Aortic smooth muscle cell (primary cell): ENCODE measurements around the gene OOSP2. TPM values are rescaled to one million over a fixed set of nuclear protein-coding genes. Genes with fewer than 3 reads are reported as not detected.

ENCODE experiments used
- total RNA-seq: library from RNA; depleted of rRNA; stranded (reverse); fragments of >200 nt; gene quantifications from 2 replicates; pipeline ENCODE4 v1.2.3, GENCODE V29; 2014

Gene OOSP2, protein sequence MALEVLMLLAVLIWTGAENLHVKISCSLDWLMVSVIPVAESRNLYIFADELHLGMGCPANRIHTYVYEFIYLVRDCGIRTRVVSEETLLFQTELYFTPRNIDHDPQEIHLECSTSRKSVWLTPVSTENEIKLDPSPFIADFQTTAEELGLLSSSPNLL
- not detected in 2 replicates for total RNA-seq

DNA sequence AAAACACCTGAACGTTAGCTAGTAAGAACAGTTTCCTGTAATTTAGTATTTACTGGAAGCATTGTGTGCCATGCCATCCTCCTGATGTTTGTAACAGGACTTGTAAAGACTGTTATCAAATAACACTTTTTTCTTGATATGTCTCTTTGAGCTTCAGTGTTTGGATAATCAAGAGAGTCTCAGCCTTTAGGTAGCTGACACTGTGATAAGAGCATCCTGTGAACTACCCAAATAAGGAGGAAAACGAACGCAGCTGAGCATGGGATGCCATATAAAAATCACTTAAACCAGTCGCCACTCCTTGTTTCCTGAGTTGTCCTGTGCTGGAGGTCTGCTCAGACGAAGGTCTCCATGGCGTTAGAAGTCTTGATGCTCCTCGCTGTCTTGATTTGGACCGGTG, at the start of gene OOSP2:
Gene OOSP2, plus strand, starts transcription at position 301 of the 400 bp plus-strand sequence. Its CDS starts 51 bp downstream, at position 352.

DNA sequence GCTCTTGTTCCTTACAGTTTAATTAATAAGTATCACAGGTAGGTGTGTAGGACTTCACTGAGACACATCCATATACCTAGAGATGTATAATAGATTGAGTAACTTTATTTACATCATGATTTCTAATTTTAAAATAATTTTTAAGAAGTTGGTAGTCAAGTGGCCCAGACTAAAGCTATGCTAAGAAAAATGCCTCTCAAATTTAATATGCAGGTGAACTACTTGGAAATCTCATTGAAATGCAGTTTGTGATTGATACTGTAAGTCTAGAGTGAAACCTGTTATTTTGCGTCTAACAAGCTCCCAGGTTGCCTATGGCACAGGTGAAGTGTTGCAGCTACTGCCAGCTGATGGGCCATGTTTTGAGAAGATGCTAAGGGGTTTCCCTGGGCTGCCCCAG, 23.3 kb upstream of the OOSP2 start, which contains the start of gene OOSP4B:
Gene OOSP4B, plus strand, starts transcription at position 301 of the 400 bp plus-strand sequence.

DNA sequence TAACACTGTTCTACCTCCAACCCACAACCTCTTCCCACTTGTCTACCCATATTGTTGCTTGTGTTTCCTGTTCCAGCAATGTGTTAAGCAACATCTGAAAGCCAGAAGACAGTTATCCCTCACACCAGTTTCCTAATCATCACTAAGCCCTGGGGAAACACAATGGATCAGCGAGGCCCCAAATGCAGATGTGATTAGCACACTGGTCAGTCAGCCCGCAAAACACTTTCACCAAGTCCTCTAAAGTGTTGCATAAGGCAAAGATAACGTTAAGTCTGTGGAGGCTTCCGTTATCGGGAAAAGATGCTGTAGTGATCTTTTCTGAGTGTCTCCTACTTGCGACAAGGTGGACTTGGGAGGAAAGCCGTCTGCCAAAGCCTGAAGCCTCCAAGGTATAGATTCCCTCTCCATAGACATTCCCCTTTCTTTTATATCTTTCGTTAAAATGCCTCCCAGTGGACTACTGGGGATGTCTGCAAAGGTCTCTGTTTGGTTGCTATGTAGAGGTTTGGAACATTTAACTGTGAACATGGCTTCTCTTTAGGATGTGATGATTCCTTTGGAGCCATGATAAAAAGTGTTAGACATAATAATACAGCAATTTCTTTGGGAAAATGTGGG, 16.2 kb downstream of the OOSP2 start, which contains the start of gene MS4A3:
Gene MS4A3, plus strand, starts transcription at position 317 of the 621 bp plus-strand sequence. CDS start 4,496 bp downstream, outside the sequence.

DNA sequence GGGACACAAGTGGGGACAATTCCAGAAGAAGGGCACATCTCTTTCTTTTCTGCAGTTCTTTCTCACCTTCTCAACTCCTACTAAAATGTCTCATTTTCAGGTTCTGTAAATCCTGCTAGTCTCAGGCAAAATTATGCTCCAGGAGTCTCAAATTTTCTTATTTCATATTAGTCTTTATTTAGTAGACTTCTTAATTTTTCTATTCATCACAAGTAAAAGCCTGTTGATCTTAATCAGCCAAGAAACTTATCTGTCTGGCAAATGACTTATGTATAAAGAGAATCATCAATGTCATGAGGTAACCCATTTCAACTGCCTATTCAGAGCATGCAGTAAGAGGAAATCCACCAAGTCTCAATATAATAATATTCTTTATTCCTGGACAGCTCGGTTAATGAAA, 48.2 kb downstream of the OOSP2 start, which contains the start of gene MS4A2:
Gene MS4A2, plus strand, starts transcription at position 301 of the 400 bp plus-strand sequence. CDS start 102 bp downstream, outside the sequence.

Other genes starting within 250 kb of the OOSP2 start
- gene MRPL16, start 229.6 kb upstream of the OOSP2 start, total RNA-seq = 30.5 and 35.4 TPM in 2 replicates
- not detected in 2 replicates for gene CBLIF, start 194.9 kb upstream of the OOSP2 start, total RNA-seq
- under 0.01 TPM in 1 of 2 replicates, not detected in the other for gene TCN1, start 173.9 kb upstream of the OOSP2 start, total RNA-seq
- not detected in 2 replicates for gene OOSP3, start 161.6 kb upstream of the OOSP2 start, total RNA-seq
- gene OOSP1, start 102.0 kb upstream of the OOSP2 start, total RNA-seq = not detected in 2 replicates
- not detected in 2 replicates for gene OOSP4A, start 76.4 kb upstream of the OOSP2 start, total RNA-seq
- not detected in 2 replicates for gene OOSP4B, start 23.2 kb upstream of the OOSP2 start, total RNA-seq
- gene MS4A3, start 16.3 kb downstream of the OOSP2 start, total RNA-seq = not detected in 2 replicates
- gene MS4A2, start 48.3 kb downstream of the OOSP2 start, total RNA-seq = not detected in 2 replicates
- not detected in 2 replicates for gene MS4A6A, start 142.7 kb downstream of the OOSP2 start, total RNA-seq
- not detected in 2 replicates for gene MS4A4E, start 202.7 kb downstream of the OOSP2 start, total RNA-seq
- gene MS4A4A, start 240.3 kb downstream of the OOSP2 start, total RNA-seq = not detected in 2 replicates